DMS79 treated with DMSO at 0.1 percent for 48 hours (cell line): ENCODE results near the gene LHX5.
"Not testable (repeated sequence)": the region's sequence is repeated elsewhere in the genome, so short reads cannot be mapped to it uniquely, and the experiment has no call there.

ENCODE experiments used
- DNase-seq: peaks from one replicate; lab custom pipeline; 2025; lab: John Stamatoyannopoulos, UW

Gene LHX5

DNA sequence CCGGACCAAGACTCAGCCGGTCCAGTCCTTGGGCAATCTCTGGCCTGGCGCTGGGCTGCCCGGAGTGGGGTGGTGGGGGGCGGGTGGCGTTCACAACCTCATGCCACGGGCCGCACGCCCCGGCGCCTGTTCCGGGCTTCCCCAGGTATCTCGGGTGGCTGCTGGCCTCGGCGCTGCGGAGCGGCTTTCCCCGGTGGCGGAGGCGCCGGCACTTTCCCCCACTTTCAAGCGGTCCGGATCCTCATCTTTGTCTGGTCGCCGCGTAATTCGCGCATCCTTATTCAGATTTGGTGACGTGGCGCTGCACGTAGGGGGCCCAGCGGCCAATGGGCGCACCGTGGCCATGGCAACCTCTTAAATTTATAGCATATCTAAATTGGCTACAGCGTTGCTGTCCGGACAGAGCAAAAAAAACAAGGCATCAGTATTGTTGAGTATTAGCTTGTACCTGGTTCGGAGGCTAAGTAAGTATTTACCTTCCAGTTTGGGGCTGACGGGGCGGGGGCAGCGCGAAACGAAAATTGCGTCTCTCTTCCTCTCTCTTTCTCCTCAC lies at the start of gene LHX5:
Gene LHX5, minus strand, starts transcription at position 253 of the 553 bp plus-strand sequence. CDS start 373 bp downstream, outside the sequence.
- DNase-seq, result peak; percentile 41

DNA sequence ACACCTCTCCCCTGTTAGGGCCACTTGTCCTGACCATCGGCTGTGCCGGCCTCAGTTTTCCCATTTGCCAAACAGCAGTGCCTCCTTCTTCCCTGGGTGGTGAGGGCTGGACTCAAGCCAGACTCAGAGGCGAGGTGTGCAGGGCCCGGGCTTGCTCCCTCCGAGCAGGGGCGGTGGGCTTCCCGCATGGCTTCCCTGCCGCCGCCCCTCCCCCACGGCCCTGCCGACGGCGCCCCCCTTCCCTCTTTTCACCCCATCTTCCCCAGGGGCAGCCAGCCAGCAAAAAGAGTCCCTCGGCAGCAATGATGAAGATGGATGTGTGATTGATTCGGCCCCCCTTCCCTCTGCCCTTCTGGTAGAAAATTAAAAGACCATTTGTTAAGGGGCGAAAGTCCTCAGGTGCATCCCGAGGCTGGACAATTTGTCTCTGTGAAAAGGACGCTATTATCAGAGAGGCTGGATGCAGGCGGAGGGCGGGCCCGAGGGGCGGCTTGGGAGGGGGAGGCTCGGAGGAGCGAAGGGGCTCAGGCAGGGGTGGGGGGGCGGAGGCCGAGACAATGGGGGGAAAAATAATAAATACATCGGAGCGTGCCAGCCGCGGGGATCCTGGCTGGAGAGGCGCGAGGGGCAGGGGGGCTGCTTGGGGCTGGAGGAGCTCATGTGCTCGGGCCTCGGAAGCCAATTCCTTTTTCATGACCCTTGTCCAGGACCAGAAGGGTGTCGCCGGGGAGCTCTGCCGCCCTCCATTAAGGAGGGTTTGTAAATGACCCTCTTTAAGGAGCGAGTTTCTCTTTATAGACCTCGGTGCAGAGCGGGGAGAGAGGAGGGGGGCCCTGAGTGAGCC lies 48.0 kb upstream of the LHX5 start:
- no peak for DNase-seq

DNA sequence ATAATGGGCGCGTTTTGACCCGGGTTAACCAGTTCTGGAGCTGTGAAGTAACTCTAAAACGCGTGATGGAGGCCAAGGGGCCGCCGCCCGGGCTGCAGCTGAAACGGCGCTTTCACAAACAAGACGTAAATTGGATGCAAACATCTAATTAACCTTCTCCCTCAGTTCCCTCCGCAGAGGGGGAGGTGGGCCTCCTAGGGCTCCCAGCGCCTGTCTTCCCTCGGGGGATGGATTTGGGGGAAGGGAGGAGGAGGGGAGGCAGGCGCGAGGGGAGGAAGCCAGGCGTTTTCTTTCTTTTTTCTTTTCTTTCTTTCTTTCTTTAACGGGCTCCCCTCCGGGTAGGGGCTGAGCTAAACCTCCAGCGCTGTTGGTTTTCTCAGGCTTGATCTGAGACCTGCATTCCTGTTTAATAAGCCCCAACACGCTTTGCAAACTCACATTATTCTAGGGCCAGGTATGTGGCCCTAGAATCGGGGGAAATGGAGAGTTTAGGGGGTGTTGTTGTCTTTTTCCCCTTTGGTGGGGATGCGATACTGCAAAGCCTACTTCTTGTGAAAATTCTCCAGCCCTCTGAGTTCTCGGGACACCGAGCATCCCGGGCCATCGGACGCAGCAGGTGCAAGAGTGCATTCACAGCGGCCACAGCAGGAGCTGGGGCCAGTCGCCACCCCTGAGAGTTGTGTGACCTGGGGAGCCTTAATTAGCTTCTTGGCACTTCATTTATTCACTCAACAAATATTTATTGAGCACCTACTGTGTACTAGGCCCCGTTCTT lies 43.6 kb upstream of the LHX5 start:
- DNase-seq, result no peak

DNA sequence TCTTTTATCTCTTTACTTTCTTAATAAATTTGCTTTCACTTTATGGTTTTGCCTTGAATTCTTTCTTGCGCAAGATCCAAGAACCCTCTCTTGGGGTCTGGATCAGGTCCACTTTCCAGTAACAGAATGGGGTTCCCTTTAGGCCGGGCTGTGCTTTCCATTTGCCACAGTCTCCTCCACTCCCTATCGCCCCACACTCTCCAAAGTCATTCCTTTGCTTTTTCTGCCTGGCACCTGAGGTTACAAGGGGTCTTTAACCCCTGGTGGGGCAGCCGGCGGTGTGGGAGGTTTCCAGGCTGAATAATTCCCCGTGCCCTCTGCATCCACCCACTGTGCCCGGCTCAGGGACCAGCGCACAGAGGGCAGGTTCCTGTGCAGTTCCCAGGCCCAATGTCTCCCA lies 42.9 kb upstream of the LHX5 start:
- no peak for DNase-seq

DNA sequence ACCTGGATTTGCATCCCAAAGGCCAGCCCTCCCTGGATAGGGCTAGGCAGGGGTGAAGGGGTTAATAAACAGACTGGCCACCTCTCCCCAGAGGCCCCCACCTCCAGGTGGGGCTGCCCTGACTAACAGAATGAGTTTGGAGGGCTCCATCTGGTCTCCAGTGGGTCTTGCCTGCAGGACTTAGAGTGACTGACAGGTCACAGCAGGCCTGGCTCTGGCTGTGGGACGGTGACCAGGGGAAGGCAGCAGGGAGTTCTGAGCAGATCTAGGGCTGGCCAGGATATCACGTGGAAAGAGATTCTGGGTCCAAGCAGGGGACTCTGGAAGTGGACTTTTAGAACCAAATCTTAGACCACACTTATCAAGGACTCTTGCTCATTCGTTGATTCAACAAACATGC lies 40.9 kb upstream of the LHX5 start:
- DNase-seq, result no peak

DNA sequence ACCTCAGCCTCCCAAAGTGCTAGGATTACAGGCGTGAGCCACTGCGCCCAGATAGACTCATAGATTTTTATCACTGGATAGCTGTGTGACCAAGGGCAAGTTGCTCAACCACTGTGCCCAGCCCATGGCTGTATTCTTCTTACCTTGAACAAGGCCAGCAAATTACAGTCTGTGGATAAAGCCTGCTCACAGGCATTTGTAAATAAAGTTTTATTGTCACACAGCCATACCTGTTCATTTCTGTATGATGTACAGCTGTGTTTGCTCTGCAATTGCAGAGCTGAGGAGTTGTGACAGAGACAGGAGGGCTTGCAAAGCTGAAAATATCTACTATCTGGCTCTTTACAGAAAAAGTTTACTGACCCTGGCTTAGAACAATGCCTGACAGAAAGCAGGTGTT lies 35.2 kb upstream of the LHX5 start:
- DNase-seq, result no peak

DNA sequence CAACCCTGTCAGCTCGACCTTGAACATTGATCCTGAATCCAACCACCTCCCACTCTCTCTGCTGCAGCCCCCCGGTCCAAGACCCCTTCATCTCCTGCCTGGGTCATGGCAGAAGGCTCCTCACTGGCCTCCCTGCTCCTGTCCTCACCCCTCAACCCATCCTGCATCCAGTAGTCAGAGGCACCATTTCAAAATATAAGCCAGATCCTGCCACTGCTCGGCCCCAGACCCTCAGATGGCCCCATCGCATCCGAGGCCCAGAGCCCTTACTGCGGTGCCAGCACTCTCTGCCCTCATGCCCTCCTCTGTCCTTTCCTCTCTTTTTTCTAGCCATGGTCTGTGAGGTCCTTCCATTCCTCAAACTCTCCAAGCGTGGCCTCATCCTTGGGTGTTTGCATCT lies 34.3 kb upstream of the LHX5 start:
- DNase-seq, result no peak

DNA sequence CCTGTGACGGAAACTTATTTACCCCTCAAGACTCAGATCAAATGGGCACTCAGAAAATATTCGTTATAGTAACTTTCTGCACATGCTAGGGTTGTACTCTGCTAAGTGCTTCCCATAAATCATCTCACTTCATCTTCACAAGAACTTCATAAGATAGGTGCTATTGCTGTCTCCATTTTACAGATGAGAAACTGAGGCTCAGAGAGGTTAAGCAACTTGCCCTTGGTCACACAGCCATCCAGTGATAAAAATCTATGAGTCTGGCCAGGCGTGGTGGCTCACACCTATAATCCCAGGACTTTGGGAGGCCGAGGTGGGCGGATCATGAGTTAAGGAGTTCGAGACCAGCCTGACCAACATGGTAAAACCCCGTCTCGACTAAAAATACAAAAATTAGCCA lies 33.2 kb upstream of the LHX5 start:
- DNase-seq, result no peak

DNA sequence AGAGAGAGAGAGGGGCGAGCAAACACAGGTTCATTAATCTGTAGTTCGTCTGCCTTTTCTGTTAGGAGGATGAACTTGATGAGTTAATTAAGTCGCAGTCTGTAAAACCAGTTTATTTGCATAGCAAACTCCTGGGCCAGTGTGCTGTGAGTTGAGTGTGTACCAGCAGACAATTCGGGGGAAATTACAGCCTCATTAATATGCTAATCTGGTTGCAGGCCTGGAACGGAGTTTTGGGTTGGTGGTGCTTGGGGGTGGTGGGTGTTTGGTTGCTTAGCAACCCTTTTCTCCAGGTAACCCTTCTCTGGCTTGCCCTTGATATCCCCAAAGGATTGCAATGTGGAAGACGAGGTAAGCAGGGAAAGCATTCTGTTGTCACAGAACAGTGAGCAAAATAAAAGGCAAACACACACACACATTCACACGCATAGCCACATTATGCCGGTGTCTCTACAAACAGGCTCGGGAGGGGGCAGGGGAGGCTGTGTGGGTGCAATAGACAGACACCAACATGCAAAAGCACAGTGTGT lies 29.2 kb upstream of the LHX5 start:
- no peak for DNase-seq

DNA sequence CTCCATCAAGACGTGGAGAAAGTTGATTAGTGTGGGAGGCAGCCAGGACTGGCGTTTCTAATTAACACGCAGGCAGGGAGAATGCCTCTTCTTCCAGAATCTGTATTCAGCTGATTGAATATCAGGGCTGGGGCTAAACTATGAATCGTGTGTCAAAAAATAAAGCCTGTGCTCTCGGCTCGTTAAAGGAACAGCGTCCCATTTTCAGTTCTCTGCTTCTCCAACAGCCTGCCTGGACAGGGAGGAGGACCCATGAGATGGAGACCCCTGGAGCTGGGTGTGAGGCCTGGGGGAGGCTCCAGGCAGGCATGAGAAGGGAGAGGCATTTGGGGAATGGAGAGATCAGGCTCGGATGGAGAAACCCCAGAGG lies 28.6 kb upstream of the LHX5 start:
- DNase-seq, result no peak

DNA sequence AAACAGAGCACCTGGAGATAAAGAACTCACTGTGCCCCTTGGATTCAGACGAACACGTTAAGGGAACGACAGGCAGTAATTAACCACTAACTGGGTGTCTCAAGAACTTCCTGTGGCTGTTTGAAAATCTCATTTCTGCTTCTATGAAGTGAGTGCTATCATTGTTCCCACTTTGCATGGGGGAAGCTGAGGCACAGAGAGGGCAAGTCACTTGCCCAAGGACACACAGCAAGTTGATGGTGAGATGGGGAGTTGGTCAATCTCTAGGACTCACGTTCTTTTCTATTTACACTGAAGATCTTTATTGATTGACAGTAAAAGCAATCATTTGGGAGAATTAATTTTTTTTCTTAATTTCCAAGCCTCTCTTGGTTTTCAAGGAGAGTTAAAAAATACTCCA lies 26.8 kb upstream of the LHX5 start:
- no peak for DNase-seq

DNA sequence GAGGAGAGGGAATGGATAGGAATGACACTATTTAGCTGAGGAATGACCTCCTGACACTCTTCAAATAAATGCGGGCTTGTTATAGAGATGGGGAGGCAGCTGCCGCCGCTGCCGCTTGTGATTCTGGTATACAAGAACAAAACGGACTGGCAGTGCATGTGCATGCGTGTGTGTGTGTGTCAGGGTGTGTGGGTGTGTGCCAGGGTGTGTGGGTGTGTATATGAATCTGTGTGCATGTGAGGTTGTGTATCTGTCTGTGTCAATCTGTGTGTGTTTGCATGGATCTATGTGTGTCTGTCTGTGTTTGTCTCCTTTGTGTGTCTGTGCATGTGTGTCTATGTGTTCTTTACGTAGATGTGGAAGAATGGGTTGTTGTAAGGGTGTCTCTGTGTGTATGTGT lies 26.0 kb upstream of the LHX5 start:
- DNase-seq, result no peak

DNA sequence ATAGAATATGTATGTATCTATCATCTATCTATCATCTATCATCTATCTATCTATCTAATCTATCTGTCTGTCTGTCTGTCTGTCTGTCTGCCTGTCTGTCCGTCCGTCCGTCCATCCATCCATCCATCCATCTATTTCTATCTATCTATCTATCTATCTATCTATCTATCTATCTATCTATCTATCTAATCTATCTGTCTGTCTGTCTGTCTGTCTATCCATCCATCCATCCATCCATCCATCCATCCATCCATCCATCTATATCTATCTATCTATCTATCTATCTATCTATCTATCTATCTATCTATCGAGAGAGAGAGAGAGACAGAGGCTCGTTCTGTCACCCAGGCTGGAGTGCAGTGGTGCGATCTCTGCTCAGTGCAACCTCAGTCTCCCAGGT lies 24.3 kb upstream of the LHX5 start:
- not testable (repeated sequence) for DNase-seq

DNA sequence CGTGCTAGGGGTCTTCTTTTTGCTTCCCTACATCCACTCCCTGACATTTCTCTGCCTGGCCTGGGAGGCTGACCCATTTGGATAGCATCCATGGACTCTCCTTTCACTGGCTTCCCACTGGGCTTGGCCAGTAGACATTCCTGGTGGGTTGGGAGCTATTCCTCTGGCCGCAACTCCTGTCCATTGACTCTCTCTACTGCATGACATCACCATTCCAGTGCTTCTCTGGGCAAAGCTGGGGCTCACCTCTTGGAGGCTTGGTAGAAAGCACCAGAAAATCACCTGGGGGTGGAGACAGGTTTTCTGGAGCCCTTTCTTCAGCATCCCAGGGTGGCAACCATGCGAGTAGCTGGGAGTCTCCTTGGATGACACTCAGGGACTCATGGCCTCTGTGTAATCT lies 16.7 kb upstream of the LHX5 start:
- DNase-seq, result no peak

DNA sequence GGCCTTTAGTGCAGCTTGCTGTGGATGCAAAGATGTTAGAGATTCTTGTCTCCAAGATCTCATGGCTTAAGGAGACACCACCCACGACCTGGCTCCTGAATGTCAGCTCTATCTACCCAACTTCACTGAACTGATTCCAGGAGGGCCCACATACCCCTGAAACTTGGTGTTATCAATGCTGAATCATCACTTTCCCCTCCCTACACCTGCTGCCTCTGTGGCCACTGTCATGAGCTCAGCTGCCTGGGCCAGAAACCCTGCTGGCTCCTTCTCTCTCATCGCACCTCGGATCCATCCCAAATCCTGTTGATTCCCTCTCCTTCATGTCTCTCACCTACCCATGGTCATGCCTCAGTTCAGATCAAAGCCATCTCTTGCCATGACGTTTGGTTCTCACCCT lies 15.1 kb upstream of the LHX5 start:
- DNase-seq, result no peak

DNA sequence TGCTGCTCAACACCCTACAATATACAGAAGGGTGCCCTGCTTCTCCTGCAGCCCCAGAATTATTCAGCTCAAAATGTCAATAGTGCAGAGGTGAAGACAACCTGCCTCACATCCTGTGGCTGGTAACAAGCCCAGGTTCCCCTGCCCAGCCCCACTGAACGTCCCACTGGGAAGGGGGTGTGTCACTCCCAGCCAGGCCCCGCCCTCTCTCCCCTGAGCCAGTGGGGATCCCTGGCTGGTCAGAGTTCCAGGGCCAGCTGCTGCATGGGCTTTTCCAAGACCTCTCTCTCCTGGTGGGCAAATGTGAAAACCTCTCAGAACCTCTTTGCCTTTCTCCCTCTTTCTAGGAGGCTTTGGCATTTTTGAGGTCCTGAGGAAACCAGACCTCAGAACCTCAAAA lies 13.7 kb upstream of the LHX5 start:
- no peak for DNase-seq

DNA sequence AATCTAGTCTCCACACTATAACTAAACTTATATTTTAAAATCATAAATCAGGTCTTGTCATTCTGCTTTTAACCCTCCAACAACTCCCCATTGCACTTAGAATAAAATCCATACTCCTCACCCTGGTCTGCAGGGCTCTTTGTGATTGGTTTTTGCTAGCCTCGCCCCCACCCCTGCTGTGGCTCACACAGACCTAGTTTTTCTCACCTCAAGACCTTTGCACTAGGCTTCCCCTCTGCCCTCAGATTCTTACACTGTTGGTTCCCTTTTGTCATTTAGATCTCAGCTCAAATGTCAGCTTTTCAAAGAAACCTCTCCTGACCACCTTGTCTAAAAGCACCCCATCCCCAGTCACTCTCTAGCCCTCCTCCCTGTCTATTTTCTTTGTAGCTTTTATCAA lies 10.7 kb upstream of the LHX5 start:
- DNase-seq, result no peak

DNA sequence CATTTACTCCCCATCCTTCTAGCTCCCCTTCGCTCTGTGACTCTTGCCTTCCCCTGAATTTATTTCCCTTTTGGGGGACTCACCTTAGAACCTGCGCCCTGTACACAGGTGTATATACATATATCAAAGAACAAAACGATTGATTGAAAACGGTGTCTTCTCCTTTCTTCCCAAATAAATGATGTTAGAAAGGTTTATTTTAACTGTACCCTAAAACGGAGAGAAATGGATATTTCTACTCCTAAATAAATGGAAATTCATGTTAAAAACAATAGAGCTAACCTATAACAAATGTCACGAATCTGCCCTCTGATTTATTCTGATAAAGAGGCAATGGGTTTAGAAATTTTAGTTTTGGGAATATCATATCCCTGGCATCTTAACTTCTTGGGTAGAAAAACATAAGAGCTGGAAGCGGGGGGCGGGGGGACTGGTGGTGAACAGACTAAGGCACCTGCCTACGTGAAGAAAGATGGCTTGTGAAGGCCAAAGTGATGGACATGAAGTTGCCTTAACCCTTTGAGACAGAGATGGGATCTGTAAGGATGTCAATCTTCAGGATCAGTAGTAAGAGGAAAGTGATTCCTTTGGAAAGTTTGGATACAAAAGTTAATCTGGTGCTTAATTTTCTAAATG lies 8.8 kb upstream of the LHX5 start:
- no peak for DNase-seq

DNA sequence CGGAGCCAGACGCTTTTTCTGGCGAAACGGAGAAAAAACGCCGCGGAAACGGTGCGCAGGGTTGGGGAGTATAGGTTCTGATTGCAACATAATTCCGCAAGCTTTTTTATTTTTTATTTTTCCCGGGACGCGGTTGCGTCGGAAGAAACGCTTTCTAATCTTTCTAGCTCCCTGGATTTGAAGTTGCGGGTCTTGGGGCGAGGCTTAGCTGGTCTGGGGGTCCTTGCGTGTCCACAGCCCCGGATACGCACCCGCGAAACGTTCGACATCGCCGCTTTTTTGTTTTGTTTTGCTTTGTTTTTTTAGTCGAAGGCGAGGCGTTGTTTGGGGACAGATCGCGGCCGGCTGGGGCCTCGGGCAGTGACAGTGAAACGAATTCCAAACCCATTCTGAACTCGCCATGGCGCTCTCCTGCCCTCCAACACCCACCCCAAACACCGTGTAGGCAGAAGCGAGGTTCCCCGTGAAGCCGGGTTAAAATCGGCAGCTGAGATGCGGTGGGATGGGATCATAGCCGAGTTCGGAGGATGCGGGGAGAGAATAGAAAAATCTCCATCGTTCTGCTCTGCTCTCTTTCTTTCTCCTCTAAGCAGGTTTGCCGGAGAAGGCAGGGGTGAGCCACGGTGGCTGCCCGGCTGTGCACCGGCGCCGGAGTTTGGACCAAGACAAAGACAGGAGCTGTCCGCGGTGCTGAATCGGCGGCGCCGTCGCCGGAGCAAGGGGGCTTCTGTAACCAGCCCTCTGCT lies 8.1 kb upstream of the LHX5 start:
- no peak for DNase-seq

DNA sequence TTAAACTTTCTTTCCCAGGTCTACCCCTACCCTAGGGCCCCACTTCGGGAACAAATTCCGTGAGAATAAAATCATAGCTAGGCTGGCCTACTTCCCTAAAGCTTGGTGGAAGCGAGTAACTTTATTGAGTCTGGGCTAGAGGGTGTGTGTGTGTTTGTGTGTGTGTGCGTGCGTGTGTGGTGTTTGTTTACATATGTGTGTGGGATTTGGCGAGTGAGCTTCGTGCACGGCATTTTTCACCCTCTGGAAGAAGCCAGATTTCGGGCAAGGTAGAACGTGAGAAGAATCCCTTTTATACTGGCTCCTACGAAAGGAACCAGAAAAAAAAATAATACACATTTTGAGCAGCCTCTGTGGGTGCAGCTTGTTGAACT lies 7.5 kb upstream of the LHX5 start:
- no peak for DNase-seq

DNA sequence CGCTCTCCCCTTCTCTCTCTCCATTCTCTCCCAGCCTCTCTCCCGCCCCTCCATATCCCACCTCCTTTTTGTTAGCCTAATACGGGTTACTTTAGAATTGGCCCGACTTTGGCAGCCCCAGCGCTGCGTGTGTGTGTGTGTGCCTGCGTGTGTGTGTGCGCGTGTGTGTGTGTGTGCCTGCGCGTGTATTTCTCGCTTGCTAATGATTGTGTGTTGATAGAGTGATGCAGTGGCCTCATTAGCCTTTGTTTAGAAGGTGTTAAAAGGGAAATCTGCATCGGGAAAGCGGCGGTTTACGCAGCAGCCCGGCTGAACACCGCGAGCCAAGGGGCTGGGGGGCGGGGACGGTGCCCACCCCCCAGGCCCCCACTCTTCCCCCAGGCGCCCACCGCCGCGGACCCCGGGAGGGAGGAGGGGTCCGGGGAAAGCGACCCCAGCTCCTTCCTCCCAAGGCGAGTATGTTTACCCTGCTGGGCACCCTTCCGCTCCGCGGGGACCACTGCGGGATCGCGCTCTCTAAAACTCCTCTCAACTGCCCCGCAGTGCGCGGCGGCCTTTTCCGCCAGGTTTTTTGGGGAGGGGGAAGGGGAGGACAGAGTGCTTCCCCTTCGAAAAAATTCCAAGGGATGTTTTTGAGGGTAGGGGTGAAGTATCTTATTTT lies 6.8 kb upstream of the LHX5 start:
- DNase-seq, result no peak
